RWPE2 (cell line): ENCODE data around the gene STX10.

ENCODE experiments used
- ATAC-seq: fragments of 200-7000 bp; cut with Tn5 transposase; 3 replicates; pipeline ENCODE4 v1.9.1; 2021; ENCODE audit warnings: low read depth
- DNase-seq: peaks from one replicate; pipeline ENCODE4 v3.0.0-alpha.2; 2020; ENCODE audit warnings: low spot score
- H3K27ac ChIP-seq: fragments of 450-650 bp; 2 replicates; pipeline ENCODE4 v1.5.1; 2017; ENCODE audit warnings: mild to moderate bottlenecking; ENCODE audit not compliant: poor library complexity, severe bottlenecking
- H3K27me3 ChIP-seq: fragments of 250-450 bp; sonication (Bioruptor Pico); 2 replicates; pipeline ENCODE4 v1.5.1; 2021; ENCODE audit warnings: mild to moderate bottlenecking, moderate library complexity; ENCODE audit not compliant: insufficient read depth, poor library complexity, severe bottlenecking
- H3K36me3 ChIP-seq: fragments of 250-450 bp; sonication (Bioruptor Pico); 2 replicates; pipeline ENCODE4 v1.5.1; 2020; ENCODE audit warnings: low read depth, mild to moderate bottlenecking, moderate library complexity
- H3K4me1 ChIP-seq: fragments of 250-450 bp; sonication (Bioruptor Pico); 2 replicates; pipeline ENCODE4 v1.5.1; 2021; ENCODE audit warnings: mild to moderate bottlenecking, moderate library complexity; ENCODE audit not compliant: insufficient read depth, poor library complexity, severe bottlenecking
- H3K4me3 ChIP-seq: fragments of 250-450 bp; sonication (Bioruptor Pico); 2 replicates; pipeline ENCODE4 v1.5.1; 2021; ENCODE audit warnings: mild to moderate bottlenecking, moderate library complexity; ENCODE audit not compliant: severe bottlenecking
- H3K9me3 ChIP-seq: fragments of 250-450 bp; sonication (Bioruptor Pico); 2 replicates; pipeline ENCODE4 v1.5.1; 2021; ENCODE audit warnings: mild to moderate bottlenecking, moderate library complexity; ENCODE audit not compliant: severe bottlenecking
- TF ChIP-seq, protein P1 (sequence below): fragments of 450-650 bp; IDR thresholded peaks from one replicate; pipeline ENCODE4 v1.5.1; 2017; ENCODE audit warnings: mild to moderate bottlenecking, moderate library complexity; ENCODE audit not compliant: poor library complexity, severe bottlenecking

The STX10 gene

GRCh38 chr19:13154241-13154778 is 4.1 kb upstream of the STX10 start:
- H3K36me3 ChIP-seq = peaks cover 22% of the 10 kb centered on the region
- no peaks in the 10 kb centered on the region for H3K9me3 ChIP-seq
- H3K27me3 ChIP-seq = no peaks in the 10 kb centered on the region
- H3K4me1 ChIP-seq = peaks cover 12% of the 10 kb centered on the region
- TF ChIP-seq, protein P1, sequence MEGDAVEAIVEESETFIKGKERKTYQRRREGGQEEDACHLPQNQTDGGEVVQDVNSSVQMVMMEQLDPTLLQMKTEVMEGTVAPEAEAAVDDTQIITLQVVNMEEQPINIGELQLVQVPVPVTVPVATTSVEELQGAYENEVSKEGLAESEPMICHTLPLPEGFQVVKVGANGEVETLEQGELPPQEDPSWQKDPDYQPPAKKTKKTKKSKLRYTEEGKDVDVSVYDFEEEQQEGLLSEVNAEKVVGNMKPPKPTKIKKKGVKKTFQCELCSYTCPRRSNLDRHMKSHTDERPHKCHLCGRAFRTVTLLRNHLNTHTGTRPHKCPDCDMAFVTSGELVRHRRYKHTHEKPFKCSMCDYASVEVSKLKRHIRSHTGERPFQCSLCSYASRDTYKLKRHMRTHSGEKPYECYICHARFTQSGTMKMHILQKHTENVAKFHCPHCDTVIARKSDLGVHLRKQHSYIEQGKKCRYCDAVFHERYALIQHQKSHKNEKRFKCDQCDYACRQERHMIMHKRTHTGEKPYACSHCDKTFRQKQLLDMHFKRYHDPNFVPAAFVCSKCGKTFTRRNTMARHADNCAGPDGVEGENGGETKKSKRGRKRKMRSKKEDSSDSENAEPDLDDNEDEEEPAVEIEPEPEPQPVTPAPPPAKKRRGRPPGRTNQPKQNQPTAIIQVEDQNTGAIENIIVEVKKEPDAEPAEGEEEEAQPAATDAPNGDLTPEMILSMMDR = no peak
- 0 out of 3 replicates have a peak, but pooled peaks have one; percentile 0 for ATAC-seq
- peak overlapping the region; percentile 91 for H3K4me3 ChIP-seq
- H3K27ac ChIP-seq = peak overlapping the region; percentile 92
- peak; percentile 95 for DNase-seq

GRCh38 chr19:13153569-13154240 is 3.5 kb upstream of the STX10 start:
- H3K27me3 ChIP-seq = no peaks in the 10 kb centered on the region
- H3K27ac ChIP-seq = peak overlapping the region; percentile 92
- H3K4me1 ChIP-seq = peaks cover 12% of the 10 kb centered on the region
- DNase-seq = no peak
- ATAC-seq = no peak
- H3K4me3 ChIP-seq = peak overlapping the region; percentile 91
- H3K9me3 ChIP-seq = no peaks in the 10 kb centered on the region
- peaks cover 22% of the 10 kb centered on the region for H3K36me3 ChIP-seq
- TF ChIP-seq, protein P1 = peak; percentile 3

DNA sequence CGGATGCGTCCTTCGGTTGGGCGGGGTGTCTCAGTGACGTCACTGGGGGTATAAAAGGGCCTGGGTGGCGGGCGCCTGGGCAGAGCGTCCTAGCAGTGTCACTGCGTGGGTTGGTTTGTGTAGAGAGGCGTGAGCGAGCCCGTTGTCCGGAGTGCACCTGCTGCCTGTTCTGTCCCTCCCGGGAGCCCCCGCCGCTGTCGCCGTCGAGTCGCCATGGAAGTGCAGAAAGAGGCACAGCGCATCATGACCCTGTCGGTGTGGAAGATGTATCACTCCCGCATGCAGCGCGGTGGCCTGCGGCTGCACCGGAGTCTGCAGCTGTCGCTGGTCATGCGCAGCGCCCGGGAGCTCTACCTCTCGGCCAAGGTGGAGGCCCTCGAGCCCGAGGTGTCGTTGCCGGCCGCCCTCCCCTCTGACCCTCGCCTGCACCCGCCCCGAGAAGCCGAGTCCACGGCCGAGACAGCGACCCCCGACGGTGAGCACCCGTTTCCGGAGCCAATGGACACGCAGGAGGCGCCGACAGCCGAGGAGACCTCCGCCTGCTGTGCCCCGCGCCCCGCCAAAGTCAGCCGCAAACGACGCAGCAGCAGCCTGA is 2.9 kb upstream of the STX10 start:
- Histone ChIP-seq H3K4me3 (peak overlapping the region; percentile 91), H3K9me3 (no peaks in the 10 kb centered on the region), H3K27ac (peak overlapping the region; percentile 92), H3K36me3 (peaks cover 22% of the 10 kb centered on the region), H3K4me1 (peaks cover 12% of the 10 kb centered on the region), H3K27me3 (no peaks in the 10 kb centered on the region)
- peak; percentile 91 for DNase-seq
- TF ChIP-seq, protein P1 = peak; percentile 17
- peak; percentile 19 for ATAC-seq

GRCh38 chr19:13152356-13152973 is 2.3 kb upstream of the STX10 start:
- DNase-seq = no peak
- Histone ChIP-seq H3K4me1 (peaks cover 12% of the 10 kb centered on the region), H3K27ac (peak overlapping the region; percentile 92), H3K4me3 (peak overlapping the region; percentile 91), H3K36me3 (peaks cover 22% of the 10 kb centered on the region), H3K27me3 (no peaks in the 10 kb centered on the region), H3K9me3 (no peaks in the 10 kb centered on the region)
- TF ChIP-seq, protein P1 = no peak
- ATAC-seq = no peak; the same call in 2 of the 3 replicates
